ENCODE results near the gene CPLX1.

DNA sequence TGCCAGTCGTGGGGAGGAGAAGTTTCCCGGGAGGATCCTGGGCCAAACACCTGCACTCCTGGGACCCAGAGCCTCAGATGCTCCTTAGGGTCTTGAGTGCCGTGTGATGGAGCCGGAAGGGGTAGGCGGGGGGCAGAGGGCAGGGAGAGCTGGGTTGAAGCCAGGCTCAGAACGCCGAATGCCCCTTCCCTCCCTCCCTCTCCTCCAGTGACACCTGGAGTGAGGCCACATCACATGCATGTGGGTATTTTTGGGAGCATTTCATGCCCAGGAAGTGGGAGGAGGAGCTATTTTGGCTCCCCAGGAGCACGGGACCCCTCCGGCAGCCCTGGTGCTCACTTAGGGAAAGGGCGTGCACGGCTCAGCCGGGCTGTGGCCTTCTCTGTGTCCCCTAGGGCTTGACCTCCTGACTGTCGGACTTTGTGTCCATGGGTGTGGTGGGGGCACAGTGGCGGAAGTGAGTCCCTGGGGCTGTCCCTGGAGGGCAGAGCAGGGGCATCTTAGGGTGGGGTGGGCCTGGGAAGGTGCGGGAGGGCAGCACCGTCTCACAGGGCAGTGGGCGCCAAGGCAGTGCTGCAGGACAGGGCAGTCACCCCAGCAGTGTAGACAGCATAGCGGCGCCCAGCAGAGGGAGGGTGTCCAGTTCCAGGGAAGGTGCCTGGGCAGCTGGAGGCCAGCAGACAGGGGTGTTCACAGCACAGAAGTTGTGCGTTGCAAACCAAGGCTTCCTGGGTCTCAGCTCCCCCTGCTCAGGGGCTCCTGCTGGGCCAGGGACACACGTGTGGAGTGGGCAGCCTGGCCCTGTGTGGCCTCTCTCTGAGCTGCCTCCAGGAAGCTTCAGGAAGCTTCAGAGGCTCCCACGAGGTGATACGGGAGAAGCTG lies 4.9 kb upstream of the CPLX1 start:
- no peak for TF ChIP-seq POLR2A (IDR thresholded peaks at IDR 0.05)
- TF ChIP-seq, protein P1, sequence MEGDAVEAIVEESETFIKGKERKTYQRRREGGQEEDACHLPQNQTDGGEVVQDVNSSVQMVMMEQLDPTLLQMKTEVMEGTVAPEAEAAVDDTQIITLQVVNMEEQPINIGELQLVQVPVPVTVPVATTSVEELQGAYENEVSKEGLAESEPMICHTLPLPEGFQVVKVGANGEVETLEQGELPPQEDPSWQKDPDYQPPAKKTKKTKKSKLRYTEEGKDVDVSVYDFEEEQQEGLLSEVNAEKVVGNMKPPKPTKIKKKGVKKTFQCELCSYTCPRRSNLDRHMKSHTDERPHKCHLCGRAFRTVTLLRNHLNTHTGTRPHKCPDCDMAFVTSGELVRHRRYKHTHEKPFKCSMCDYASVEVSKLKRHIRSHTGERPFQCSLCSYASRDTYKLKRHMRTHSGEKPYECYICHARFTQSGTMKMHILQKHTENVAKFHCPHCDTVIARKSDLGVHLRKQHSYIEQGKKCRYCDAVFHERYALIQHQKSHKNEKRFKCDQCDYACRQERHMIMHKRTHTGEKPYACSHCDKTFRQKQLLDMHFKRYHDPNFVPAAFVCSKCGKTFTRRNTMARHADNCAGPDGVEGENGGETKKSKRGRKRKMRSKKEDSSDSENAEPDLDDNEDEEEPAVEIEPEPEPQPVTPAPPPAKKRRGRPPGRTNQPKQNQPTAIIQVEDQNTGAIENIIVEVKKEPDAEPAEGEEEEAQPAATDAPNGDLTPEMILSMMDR (IDR thresholded peaks at IDR 0.05): no peak
